Activated CD4-positive, CD25-positive, alpha-beta regulatory T cell treated with anti-CD3 and anti-CD28 coated beads, Interleukin-2, amount 50 U/mL, for 24 hours (primary cell): ENCODE measurements around the gene GORASP1.

Source experiments
- ATAC-seq, 2 donors: fragments of 150-1000 bp; cut with Tn5 transposase; one replicate each; pipeline ENCODE4 v1.10.0; 2021; ENCODE audit warnings: mild to moderate bottlenecking in 1 of 2, moderate library complexity in 1 of 2

GORASP1 gene

GRCh38 chr3:39140341-39140971, 33.0 kb upstream of the GORASP1 start:
- no peak for ATAC-seq

DNA sequence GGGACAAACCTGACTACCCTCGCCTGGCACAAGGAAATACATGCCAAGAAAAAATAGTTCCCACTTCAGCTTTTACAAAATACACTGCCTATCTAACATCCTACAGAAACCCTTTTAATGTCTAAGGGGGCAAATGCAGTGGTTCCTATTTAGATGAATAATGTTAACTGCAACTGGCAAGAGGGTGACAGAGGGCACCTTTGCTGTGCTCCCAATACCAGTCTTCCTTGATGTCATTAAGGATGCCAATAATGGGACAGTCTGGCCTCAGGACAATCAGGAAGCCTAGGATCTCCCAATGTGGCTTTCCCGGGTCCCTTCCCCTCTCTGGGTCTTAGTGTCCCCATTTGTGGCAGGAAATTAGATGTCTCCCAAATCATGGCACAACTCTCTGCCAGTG, 32.0 kb upstream of the GORASP1 start:
- no peak for ATAC-seq

GRCh38 chr3:39138804-39139415, 31.5 kb upstream of the GORASP1 start:
- ATAC-seq: peak in 1 of 2 donors; percentile 41

DNA sequence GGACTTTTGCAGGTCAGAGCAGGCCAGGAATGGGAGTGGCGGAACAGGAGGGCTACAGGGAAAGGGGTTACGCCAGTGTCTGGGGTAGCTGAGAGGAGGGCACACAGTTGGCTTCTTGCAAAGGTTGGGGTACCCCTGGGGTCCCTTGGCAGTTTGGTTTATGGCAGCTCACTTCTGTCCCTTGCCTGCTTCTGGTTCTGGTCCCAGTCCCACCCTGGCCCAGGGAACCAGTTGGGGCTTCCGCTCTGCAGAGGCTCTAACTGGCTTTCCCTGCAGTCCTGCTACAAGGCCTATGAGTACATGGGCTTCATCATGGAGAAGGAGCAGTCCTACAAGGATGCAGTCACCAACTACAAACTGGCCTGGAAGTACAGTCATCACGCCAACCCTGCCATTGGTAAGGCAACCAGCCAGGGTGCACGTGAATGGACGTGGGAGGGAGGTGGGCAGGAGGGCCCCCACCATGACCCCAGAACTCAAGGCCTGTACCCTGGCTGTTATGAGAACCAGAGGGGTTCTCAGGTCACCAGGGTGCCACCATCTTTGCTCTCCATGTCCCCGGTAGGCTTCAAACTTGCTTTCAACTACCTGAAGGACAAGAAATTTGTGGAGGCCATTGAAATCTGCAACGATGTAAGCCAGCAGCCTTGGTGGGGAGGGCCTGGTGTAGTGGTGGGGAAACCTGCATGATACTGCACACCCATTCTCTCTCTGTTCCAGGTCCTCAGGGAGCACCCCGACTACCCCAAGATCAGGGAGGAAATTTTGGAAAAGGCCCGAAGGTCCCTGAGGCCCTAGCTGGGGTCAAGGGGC, 30.8 kb upstream of the GORASP1 start:
- no peak for ATAC-seq

GRCh38 chr3:39137435-39137936, 30.1 kb upstream of the GORASP1 start:
- no peak for ATAC-seq

DNA sequence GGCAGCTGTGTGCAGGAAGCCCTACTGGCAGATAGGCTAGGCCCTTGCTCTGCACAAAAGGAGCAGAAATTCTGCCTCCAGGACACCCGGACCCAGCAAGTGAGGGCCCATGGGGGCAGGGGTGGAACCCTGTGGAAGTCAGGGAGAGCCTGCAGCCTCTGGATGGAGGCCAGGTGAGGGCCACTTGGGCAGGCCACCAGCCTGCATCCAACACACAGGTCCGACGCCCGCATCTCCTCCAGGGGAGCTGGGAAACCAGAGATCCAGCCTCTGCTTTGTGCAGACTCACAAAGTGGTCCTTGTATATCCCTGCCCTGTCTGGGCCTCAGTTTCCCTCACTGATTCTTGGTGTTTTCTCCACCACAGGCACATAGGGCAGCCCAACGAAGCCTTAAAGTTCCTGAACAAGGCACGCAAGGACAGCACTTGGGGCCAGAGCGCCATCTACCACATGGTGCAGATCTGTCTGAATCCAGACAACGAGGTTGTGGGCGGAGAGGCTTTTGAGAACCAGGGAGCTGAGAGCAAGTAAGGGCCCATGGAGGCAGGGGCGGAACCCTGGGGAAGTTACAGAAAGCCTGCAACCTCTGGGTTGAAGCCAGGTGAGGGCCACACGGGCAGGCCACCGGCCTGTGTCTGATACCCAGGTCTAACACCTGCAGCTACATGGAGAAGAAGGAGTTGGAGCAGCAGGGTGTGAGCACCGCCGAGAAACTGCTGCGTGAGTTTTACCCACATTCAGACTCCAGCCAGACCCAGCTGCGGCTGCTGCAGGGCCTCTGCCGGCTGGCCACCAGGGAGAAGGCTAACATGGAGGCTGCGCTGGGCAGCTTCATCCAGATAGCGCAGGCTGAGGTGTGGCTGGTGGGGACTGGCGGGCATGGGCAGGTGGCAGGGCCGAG, 29.4 kb upstream of the GORASP1 start:
- no peak for ATAC-seq

- no peak for ATAC-seq
Observed at GRCh38 chr3:39135170-39135805, 27.9 kb upstream of the GORASP1 start.

DNA sequence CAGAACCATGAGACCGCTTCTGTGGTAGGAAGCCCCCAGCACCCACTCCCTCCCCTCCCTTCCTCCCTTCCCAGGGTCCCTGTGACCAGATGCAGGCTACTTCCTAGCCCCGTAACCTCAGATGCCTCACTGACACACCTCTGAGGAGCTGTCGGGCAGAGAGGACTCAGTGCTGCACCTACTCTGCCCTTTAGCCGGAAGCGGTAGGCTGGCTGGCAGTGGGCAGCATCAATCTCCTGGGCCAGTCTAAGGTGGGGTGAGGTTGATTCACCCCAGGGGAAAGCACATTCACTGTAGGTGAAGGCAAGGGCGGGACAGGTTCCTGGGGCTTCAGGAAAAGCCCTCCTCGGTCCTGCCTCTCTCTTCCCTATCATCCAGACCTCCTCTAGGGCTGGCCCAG, 26.9 kb upstream of the GORASP1 start:
- no peak for ATAC-seq

GRCh38 chr3:39133822-39134221, 26.4 kb upstream of the GORASP1 start:
- ATAC-seq: peak in 1 of 2 donors; percentile 14

- ATAC-seq: no peak
Observed at GRCh38 chr3:39133093-39133490, 25.7 kb upstream of the GORASP1 start.

DNA sequence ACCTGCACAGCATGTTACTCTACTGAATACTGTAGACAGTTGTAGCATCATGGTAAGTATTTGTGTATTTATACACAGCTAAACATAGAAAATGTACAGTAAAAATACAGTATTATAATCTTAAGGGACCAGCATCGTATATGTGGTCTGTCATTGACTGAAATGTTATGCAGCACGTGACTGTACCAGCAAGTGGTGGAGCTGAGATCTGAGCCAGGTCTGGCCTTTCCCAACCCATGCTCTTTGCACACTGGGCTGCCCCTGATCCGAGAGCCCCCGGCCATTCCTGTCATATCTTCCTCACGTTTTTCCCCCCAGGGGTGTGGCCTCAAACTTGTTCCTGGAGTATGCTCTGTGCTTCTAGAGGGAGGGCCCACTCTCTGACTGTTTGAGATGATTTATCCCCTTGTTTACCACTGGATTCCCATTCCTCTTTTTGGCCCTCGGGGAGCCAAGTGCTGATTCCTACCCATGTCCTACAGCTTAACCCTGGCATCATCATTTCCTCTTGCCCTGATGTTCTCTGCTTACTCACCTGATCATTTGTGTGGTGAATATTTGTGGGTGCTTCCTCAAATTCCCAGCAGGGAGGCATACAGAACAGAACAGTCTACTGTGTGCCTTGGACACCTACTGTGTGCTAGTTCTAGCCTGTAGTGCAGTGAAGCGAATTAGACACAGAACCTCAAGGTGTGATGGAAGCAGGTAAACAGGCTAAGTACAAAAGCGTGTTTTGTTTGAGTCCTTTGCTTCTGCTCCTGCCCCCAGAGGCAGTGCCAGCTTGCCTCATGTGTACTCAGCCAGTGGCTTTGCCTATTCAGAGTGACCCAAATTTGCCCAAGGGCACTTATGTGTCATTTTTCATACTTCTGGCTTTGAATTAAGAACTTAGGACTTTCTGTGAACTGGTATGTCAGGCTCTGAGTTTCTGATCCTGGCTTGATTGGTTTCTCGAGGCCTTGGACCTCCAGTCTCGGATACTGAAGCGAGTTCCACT, 25.0 kb upstream of the GORASP1 start:
- no peak for ATAC-seq

GRCh38 chr3:39130693-39131265, 23.4 kb upstream of the GORASP1 start:
- no peak for ATAC-seq

DNA sequence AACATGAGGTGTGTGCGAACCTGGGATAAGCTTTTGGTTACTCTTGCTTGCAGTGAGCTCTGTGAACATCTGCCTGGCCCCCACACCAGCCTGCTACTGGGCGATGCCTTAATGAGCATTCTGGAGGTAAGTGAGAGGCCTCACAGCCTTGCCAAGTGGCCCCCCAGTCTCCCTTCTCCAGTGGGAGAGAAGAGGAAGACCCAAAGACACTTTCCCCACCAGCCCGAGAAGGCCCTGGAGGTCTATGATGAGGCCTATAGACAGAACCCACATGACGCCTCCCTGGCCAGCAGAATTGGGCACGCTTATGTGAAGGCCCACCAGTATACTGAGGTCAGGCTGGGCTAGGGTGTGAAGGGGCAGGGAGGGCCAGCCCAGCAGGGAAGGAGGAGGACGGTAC, 22.6 kb upstream of the GORASP1 start:
- no peak for ATAC-seq

- no peak for ATAC-seq
Observed at GRCh38 chr3:39128951-39129350, 21.5 kb upstream of the GORASP1 start.

DNA sequence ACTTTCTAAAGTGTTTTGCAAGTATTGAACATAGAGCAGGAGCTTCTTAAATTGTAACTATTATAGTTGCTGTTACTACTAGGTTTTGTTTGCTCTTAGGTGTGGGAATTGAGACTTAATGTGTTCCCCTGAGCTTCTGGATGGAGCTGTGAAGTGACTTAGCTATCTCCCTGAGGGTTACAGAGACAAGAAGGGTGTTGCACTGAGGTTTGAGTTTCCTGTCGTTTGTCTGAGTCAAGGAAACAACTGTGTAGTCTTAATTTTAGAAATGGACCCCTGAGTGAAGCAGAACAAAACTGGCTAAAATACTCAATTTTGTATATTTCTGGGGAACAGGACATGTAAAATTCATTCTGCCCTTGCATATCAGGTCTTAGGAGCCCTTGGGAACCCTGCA, 20.5 kb upstream of the GORASP1 start:
- ATAC-seq: no peak

- no peak for ATAC-seq
Observed at GRCh38 chr3:39127269-39127907, 20.0 kb upstream of the GORASP1 start.

- ATAC-seq: peak; percentile 51 to 65
Observed at GRCh38 chr3:39126532-39127071, 19.2 kb upstream of the GORASP1 start.

GRCh38 chr3:39125841-39126500, 18.5 kb upstream of the GORASP1 start:
- no peak for ATAC-seq
